BJ (cell line): ENCODE results near the gene CPPED1. TPM values are rescaled to one million over a fixed set of nuclear protein-coding genes. Genes with fewer than 3 reads are reported as not detected.
A peak's percentile ranks its signal among the peaks of the same experiment; 100 is the strongest.

ENCODE experiments used
- CTCF ChIA-PET: fragments of 350-600 bp; formaldehyde crosslinking; extraction: SDS; loops from one replicate; lab custom pipeline; 2021; ENCODE audit warnings: antibody characterized with exemption, inconsistent platforms; lab: Yijun Ruan, JAX
- POLR2A ChIA-PET: fragments of 300-600 bp; sonication (Branson Sonifier 250); formaldehyde crosslinking; extraction: SDS; loops from one replicate; lab custom pipeline; 2021; ENCODE audit warnings: antibody characterized with exemption; lab: Charles Lee
- DNase-seq: peaks from one replicate; pipeline ENCODE4 v3.0.0-alpha.2; 2011; ENCODE audit warnings: low read depth
- H3K27me3 ChIP-seq: 2 replicates; pipeline ENCODE4 v1.6.0; 2011; ENCODE audit warnings: low read length; ENCODE audit not compliant: control insufficient read depth, insufficient read depth
- H3K36me3 ChIP-seq: 2 replicates; pipeline ENCODE4 v1.5.1; 2011; ENCODE audit warnings: low read length; ENCODE audit not compliant: control insufficient read depth, insufficient read depth
- H3K4me3 ChIP-seq: 2 replicates; pipeline ENCODE4 v1.5.1; 2011; ENCODE audit warnings: low read depth, mild to moderate bottlenecking, control low read depth, low read length
- polyA plus RNA-seq: library from polyadenylated mRNA; depleted of rRNA; stranded (reverse); fragments of >200 nt; gene quantifications from 2 replicates; pipeline ENCODE4 v1.2.3, GENCODE V29; 2011
- TF ChIP-seq, protein P1 (sequence below): IDR thresholded peaks from 2 replicates; pipeline ENCODE4 v1.5.1; 2011; ENCODE audit warnings: low read depth, mild to moderate bottlenecking, control low read depth, inconsistent platforms, low read length, moderate library complexity; ENCODE audit not compliant: insufficient read depth

The CPPED1 gene
- polyA plus RNA-seq, 1 experiment, result 24.1 TPM

DNA sequence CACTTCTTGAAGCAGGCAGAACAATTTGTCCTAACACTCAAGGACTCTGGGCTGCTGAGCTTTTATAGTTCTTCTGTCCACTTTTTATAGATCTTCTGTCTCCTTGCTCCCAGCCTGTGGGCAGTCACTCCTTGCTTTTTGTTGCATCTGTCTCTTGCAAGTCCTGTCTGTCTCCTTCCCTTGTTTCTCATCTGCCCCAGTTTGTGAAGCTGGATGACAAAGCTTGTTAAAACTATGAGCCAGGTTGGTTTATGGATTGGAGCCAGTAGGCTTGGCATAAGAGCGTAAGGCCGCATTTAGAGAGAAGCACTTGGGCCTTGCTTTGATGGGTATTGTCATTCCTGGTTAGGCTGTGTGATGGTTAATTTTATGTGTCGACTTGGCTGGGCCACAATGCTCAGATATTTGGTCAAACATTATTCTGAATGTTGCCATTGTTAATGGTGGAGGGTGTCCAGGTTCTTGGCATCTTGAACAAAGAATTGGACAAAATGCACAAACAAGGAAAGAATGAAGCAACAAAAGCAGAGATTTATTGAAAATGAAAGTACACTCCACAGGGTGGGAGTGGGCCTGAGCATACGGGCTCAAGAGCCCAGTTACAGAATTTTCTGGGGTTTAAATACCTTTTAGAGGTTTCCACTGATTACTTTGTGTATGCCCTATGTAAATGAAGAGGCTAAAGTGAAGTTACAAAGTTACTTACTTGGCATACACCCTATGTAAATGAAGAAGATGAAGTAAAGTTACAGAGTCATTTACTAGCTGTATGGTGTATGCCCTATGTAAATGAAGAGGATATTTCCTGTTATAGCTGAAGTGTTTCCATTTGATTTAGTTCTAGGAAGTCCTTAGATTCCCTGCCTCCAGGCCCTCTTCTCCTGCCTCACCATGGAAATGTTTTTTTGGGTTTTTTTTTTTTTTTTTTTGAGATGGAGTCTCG is 8.0 kb upstream of the CPPED1 start:
- Histone ChIP-seq H3K36me3 (no peaks in the 10 kb centered on the region), H3K4me3 (no peak overlapping the region), H3K27me3 (no peaks in the 10 kb centered on the region)
- ChIA-PET CTCF (no interaction called here), POLR2A (no interaction called here)
- DNase-seq, result no peak
- TF ChIP-seq, protein P1, sequence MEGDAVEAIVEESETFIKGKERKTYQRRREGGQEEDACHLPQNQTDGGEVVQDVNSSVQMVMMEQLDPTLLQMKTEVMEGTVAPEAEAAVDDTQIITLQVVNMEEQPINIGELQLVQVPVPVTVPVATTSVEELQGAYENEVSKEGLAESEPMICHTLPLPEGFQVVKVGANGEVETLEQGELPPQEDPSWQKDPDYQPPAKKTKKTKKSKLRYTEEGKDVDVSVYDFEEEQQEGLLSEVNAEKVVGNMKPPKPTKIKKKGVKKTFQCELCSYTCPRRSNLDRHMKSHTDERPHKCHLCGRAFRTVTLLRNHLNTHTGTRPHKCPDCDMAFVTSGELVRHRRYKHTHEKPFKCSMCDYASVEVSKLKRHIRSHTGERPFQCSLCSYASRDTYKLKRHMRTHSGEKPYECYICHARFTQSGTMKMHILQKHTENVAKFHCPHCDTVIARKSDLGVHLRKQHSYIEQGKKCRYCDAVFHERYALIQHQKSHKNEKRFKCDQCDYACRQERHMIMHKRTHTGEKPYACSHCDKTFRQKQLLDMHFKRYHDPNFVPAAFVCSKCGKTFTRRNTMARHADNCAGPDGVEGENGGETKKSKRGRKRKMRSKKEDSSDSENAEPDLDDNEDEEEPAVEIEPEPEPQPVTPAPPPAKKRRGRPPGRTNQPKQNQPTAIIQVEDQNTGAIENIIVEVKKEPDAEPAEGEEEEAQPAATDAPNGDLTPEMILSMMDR, result no peak

DNA sequence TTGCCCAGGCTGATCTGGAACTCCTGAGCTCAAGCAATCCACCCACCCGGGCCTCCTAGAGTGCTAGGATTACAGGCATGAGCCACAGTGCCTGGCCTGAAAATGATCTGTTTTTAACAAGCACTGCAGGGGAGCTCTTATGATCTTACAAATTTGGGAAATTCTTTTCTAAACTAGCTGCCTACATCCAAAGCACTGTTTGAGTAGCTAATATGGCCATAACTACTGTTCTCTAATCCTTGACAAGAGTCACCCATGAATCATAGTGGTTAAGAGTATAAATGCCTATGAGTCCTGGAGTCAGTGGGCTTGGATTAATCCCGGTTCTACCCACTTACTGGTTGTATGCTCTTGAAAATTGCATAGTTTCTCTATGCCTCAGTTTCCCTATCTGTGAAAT is 1.4 kb upstream of the CPPED1 start:
- TF ChIP-seq, protein P1, result no peak
- ChIA-PET CTCF (no interaction called here), POLR2A (no interaction called here)
- H3K27me3 ChIP-seq, result no peaks in the 10 kb centered on the region
- DNase-seq, result no peak
- no peaks in the 10 kb centered on the region for H3K36me3 ChIP-seq
- no peak overlapping the region for H3K4me3 ChIP-seq

DNA sequence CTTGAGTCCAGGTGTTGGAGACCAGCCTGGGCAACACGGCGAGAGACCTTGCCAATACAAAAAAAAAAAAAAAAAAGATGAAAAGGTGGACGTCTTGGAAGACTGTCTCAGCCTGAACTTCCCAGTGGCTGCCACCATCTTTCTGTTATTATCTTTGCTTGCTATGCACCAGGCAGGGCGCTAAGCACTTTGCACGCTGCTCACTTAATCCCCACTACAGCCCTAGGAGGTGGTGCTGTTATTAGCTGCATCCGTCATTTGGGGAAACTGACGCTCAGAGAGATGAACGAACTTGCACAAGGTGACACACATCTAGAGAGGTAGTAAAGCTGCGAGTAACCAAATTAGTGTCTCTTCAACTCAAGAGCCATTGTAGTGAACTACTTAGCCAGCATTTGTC is 708 bp upstream of the CPPED1 start:
- CTCF ChIA-PET, result no interaction called here
- POLR2A ChIA-PET, result no interaction called here
- H3K4me3 ChIP-seq, result no peak overlapping the region
- no peaks in the 10 kb centered on the region for H3K27me3 ChIP-seq
- no peaks in the 10 kb centered on the region for H3K36me3 ChIP-seq
- TF ChIP-seq, protein P1, result no peak
- DNase-seq, result no peak

DNA sequence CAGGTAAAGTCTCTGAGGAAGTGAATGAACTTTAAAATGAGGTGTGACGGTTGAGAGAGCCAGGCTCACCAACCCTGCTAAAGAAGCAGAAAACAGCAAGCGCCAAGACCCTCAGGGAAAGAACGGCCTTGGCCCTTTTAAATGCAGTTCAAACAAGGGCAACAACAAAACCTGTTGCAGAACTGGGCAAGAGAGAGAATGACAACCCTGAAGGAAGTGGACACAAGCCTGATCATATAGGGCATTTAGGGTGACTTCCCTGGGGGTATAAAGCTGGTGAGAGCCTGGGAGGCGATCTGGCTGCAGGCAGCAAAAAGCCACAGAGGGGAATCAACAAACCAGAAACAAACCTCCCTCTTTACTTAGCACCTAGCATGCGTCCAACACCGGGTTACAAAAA is 1.0 kb downstream of the CPPED1 start:
- ChIA-PET POLR2A (no interaction called here), CTCF (interaction anchor here (1.0 kb wide), 1 partner anchor 708 kb away, joined by 3 read pairs; no protein-coding TSS in a partner anchor)
- TF ChIP-seq, protein P1, result no peak
- H3K27me3 ChIP-seq, result no peaks in the 10 kb centered on the region
- DNase-seq, result no peak
- peak overlapping the region; percentile 51 for H3K4me3 ChIP-seq
- H3K36me3 ChIP-seq, result no peaks in the 10 kb centered on the region

DNA sequence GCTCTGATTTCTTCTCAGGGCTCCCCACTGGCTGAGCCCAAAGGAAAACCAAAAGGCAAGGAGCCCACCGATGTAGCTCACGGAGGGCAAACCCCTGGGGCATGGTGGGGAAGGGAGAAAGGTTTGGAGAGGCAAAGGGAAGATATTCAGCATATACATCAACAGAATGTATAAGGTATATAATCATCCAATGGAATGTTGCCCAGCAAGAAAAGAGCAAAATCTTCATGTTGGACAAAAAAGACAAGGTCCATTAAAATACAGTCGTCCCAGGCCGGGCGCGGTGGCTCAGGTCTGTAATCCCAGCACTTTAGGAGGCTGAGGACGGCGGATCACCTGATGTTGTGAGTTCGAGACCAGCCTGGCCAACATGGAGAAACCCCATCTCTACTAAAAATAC is 1.6 kb downstream of the CPPED1 start:
- TF ChIP-seq, protein P1, result no peak
- DNase-seq, result no peak
- H3K27me3 ChIP-seq, result no peaks in the 10 kb centered on the region
- no peak overlapping the region; the same call in 1 of the 2 replicates for H3K4me3 ChIP-seq
- CTCF ChIA-PET, result interaction anchor here (1.0 kb wide), 1 partner anchor 707 kb away, joined by 3 read pairs; no protein-coding TSS in a partner anchor
- POLR2A ChIA-PET, result no interaction called here
- H3K36me3 ChIP-seq, result no peaks in the 10 kb centered on the region
